ENCODE data around the gene TOP2B. TPM values are rescaled to one million over a fixed set of nuclear protein-coding genes. Genes with fewer than 3 reads are reported as not detected.

TOP2B gene
- total RNA-seq, 1 donor from 2014 or later = 99.5 TPM

DNA sequence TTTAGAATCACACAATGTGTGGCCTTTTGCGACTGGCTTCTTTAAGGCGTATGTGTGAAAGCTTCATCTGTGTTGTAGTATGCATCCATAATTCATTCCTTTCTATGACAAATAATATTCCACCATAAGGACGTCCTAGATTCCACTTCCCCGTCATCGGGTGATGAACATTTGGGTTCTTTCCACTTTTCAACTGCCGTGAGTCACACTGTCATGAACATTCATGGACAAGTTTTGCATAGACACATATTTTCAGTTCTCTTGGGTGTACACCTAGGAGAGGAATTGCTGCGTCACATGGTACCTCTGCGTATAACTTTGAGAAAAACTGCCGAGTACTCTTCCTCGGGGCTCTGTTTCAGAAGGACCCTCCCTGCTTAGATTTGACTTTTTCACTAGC lies 97.3 kb downstream of the TOP2B start:
- no peak overlapping the region for H3K27ac Mint-ChIP-seq (ENCODE audit: unreplicated experiment)
- H3K27me3 Mint-ChIP-seq (ENCODE audit: unreplicated experiment) = no peaks in the 10 kb centered on the region
- TF ChIP-seq, protein P1, sequence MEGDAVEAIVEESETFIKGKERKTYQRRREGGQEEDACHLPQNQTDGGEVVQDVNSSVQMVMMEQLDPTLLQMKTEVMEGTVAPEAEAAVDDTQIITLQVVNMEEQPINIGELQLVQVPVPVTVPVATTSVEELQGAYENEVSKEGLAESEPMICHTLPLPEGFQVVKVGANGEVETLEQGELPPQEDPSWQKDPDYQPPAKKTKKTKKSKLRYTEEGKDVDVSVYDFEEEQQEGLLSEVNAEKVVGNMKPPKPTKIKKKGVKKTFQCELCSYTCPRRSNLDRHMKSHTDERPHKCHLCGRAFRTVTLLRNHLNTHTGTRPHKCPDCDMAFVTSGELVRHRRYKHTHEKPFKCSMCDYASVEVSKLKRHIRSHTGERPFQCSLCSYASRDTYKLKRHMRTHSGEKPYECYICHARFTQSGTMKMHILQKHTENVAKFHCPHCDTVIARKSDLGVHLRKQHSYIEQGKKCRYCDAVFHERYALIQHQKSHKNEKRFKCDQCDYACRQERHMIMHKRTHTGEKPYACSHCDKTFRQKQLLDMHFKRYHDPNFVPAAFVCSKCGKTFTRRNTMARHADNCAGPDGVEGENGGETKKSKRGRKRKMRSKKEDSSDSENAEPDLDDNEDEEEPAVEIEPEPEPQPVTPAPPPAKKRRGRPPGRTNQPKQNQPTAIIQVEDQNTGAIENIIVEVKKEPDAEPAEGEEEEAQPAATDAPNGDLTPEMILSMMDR (IDR thresholded peaks at IDR 0.05) = no peak
- DNase-seq (ENCODE audit: extremely low spot score, unreplicated experiment) = no peak
- H3K4me1 Mint-ChIP-seq (ENCODE audit: unreplicated experiment) = peaks cover 33% of the 10 kb centered on the region
- H3K36me3 Mint-ChIP-seq (ENCODE audit: unreplicated experiment) = no peaks in the 10 kb centered on the region
- H3K9me3 Mint-ChIP-seq (ENCODE audit: unreplicated experiment) = no peaks in the 10 kb centered on the region
- no peak overlapping the region for H3K4me3 Mint-ChIP-seq (ENCODE audit: unreplicated experiment)

DNA sequence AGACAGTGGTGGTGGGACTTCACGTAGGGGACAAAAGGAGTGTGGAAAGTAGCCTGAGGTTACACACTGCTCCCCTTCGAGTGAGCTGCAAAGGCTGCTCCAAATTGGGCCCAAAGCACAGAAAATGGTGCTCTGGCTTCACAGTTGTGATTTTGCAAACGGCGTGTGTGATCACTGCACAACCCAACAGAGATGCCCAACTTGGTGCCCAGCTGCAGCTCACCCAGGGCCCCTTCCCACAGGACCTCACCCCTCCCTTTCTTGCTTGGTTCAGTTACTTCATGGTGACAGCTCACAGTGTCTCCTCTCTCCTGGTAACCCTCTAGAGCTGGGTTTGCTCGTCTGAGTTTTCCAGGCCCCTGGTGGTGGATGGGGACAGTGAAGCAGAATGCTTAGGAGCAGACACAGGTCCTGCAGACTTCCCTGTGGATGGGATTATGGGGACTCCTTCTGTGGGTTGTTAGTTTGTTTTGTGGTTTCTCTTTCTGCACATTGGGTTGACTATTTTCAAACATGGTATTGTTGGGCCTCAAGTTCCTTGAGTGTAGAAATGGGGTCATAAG lies 98.3 kb downstream of the TOP2B start:
- Mint-ChIP-seq H3K27me3 (ENCODE audit: unreplicated experiment) (no peaks in the 10 kb centered on the region), H3K36me3 (ENCODE audit: unreplicated experiment) (no peaks in the 10 kb centered on the region), H3K4me1 (ENCODE audit: unreplicated experiment) (peaks cover 29% of the 10 kb centered on the region), H3K27ac (ENCODE audit: unreplicated experiment) (no peak overlapping the region), H3K9me3 (ENCODE audit: unreplicated experiment) (no peaks in the 10 kb centered on the region), H3K4me3 (ENCODE audit: unreplicated experiment) (no peak overlapping the region)
- no peak for DNase-seq (ENCODE audit: extremely low spot score, unreplicated experiment)
- TF ChIP-seq, protein P1 (IDR thresholded peaks at IDR 0.05) = peak; percentile 6

DNA sequence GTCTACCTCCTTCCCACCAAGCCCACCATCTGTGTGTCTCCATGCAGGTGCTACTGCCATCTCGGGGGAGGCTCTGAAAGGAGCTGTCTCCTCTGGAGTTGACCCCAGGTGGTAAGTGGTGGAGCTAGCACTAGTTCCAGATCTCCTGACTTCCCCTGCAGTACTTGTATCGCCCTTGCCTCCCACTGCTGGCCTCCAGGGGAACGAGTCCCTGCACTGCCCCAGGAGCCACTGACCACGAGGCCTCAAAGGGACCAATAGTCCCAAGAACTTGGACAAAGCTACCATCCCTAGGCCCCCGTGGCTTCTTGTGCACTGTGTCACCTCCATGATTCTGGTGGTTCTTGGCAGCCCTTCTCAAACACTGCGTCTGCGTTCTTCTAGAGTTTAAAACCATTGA lies 98.9 kb downstream of the TOP2B start:
- Mint-ChIP-seq H3K36me3 (ENCODE audit: unreplicated experiment) (no peaks in the 10 kb centered on the region), H3K4me3 (ENCODE audit: unreplicated experiment) (no peak overlapping the region), H3K27me3 (ENCODE audit: unreplicated experiment) (no peaks in the 10 kb centered on the region), H3K9me3 (ENCODE audit: unreplicated experiment) (no peaks in the 10 kb centered on the region), H3K4me1 (ENCODE audit: unreplicated experiment) (peaks cover 25% of the 10 kb centered on the region), H3K27ac (ENCODE audit: unreplicated experiment) (no peak overlapping the region)
- DNase-seq (ENCODE audit: extremely low spot score, unreplicated experiment) = no peak
- TF ChIP-seq, protein P1 (IDR thresholded peaks at IDR 0.05) = no peak

DNA sequence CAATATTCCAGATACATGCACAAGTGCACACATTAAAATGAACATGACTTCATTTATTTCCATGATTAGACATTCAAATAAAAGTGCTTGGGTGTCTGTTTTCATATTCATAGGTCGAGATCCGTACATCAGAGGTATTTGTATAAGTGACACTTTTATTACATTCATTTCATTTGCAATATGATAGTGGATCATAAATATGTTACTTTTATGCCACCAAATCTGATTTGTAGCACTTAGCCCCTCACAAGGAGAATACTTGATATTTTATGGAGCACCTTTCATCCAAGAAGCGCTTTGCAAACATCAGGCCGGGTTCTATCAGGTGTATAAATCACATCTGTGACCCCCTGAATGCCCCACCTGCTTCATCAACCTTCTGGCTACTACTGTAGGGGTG lies 100.6 kb downstream of the TOP2B start:
- Mint-ChIP-seq H3K27ac (ENCODE audit: unreplicated experiment) (no peak overlapping the region), H3K36me3 (ENCODE audit: unreplicated experiment) (no peaks in the 10 kb centered on the region), H3K4me1 (ENCODE audit: unreplicated experiment) (peaks cover 9% of the 10 kb centered on the region), H3K9me3 (ENCODE audit: unreplicated experiment) (no peaks in the 10 kb centered on the region), H3K27me3 (ENCODE audit: unreplicated experiment) (no peaks in the 10 kb centered on the region), H3K4me3 (ENCODE audit: unreplicated experiment) (no peak overlapping the region)
- no peak for DNase-seq (ENCODE audit: extremely low spot score, unreplicated experiment)
- TF ChIP-seq, protein P1 (IDR thresholded peaks at IDR 0.05) = no peak

DNA sequence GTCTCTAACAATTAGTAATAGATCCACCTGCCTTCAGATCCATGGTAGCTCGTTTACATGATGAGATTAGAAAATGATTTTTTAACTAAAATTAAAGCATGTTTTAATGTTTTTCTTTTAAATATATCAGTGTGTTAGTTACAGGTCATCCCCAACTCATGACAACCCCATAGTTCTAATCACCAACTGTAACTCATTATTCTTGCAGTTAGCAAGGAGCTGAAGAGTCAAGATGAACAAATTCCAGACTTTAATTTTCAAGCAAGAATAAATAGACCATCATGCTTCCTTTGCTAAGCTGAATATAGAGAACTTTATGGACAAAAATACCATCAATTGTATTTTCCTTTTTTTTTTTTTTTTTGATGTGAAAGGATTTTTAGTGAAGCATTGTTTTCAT lies 101.1 kb downstream of the TOP2B start:
- Mint-ChIP-seq H3K4me3 (ENCODE audit: unreplicated experiment) (no peak overlapping the region), H3K27ac (ENCODE audit: unreplicated experiment) (no peak overlapping the region), H3K27me3 (ENCODE audit: unreplicated experiment) (no peaks in the 10 kb centered on the region), H3K9me3 (ENCODE audit: unreplicated experiment) (no peaks in the 10 kb centered on the region), H3K36me3 (ENCODE audit: unreplicated experiment) (no peaks in the 10 kb centered on the region), H3K4me1 (ENCODE audit: unreplicated experiment) (peaks cover 4% of the 10 kb centered on the region)
- DNase-seq (ENCODE audit: extremely low spot score, unreplicated experiment) = no peak
- TF ChIP-seq, protein P1 (IDR thresholded peaks at IDR 0.05) = no peak
